Measurements from ENCODE around the gene BRINP3. TPM values are rescaled to one million over a fixed set of nuclear protein-coding genes. Genes with fewer than 3 reads are reported as not detected.

BRINP3 gene
- total RNA-seq, 2 experiments from 2014 or later: not detected

- TF ChIP-seq CTCF (conservative IDR thresholded peaks at IDR 0.05; ENCODE audit: low read length): no peak
- TF ChIP-seq EZH2phosphoT487 (IDR thresholded peaks at IDR 0.05; ENCODE audit: borderline replicate concordance, low read depth, low read length): no peak
- DNase-seq (ENCODE audit: low spot score): no peak
- CTCF ChIA-PET (ENCODE audit: unreplicated experiment): no interaction called here
These were observed 339.0 kb downstream of the BRINP3 start for GRCh38 chr1:190138702-190139101.

GRCh38 chr1:190138266-190138665 is 339.4 kb downstream of the BRINP3 start:
- BruUV-seq (replicated peaks): no TSS peak
- TF ChIP-seq EZH2phosphoT487 (IDR thresholded peaks at IDR 0.05; ENCODE audit: borderline replicate concordance, low read depth, low read length) (no peak), CTCF (conservative IDR thresholded peaks at IDR 0.05; ENCODE audit: low read length) (no peak)
- H3K9me3 ChIP-seq (ENCODE audit: low read length): no peaks in the 10 kb centered on the region
- no peaks in the 10 kb centered on the region for H3K4me1 ChIP-seq (ENCODE audit: insufficient read depth, low read length, poor library complexity, severe bottlenecking)
- ChIA-PET POLR2A (no interaction called here), CTCF (ENCODE audit: unreplicated experiment) (no interaction called here)
- no peak overlapping the region for H3K4me2 ChIP-seq (ENCODE audit: low read length)
- H3K36me3 ChIP-seq (ENCODE audit: insufficient read depth, low read length): no peaks in the 10 kb centered on the region
- H3K79me2 ChIP-seq (ENCODE audit: insufficient read depth, low read depth, low read length): no peaks in the 10 kb centered on the region
- H3K9me2 ChIP-seq (ENCODE audit: insufficient read depth, low read length): no peaks in the 10 kb centered on the region
- no peak overlapping the region for H3K4me3 ChIP-seq (ENCODE audit: low read depth, low read length, poor library complexity, severe bottlenecking)
- H3K27ac ChIP-seq (ENCODE audit: low read depth, low read length, poor library complexity, severe bottlenecking): no peak overlapping the region
- intact Hi-C loops (cut with micrococcal nuclease; ENCODE audit: unreplicated experiment): no loop called here
- H2AFZ ChIP-seq (ENCODE audit: low read length): no peak overlapping the region
- no peak for DNase-seq (ENCODE audit: low spot score)
- no peaks in the 10 kb centered on the region for H4K20me1 ChIP-seq (ENCODE audit: insufficient read depth, low read length)

More at GRCh38 chr1:190138702-190139101, 339.0 kb downstream of the BRINP3 start:
- Histone ChIP-seq H2AFZ (ENCODE audit: low read length) (no peak overlapping the region), H3K9me3 (ENCODE audit: low read length) (no peaks in the 10 kb centered on the region), H4K20me1 (ENCODE audit: insufficient read depth, low read length) (no peaks in the 10 kb centered on the region), H3K27ac (ENCODE audit: low read depth, low read length, poor library complexity, severe bottlenecking) (no peak overlapping the region), H3K9me2 (ENCODE audit: insufficient read depth, low read length) (no peaks in the 10 kb centered on the region), H3K4me1 (ENCODE audit: insufficient read depth, low read length, poor library complexity, severe bottlenecking) (no peaks in the 10 kb centered on the region), H3K79me2 (ENCODE audit: insufficient read depth, low read depth, low read length) (no peaks in the 10 kb centered on the region), H3K4me2 (ENCODE audit: low read length) (no peak overlapping the region), H3K36me3 (ENCODE audit: insufficient read depth, low read length) (no peaks in the 10 kb centered on the region), H3K4me3 (ENCODE audit: low read depth, low read length, poor library complexity, severe bottlenecking) (no peak overlapping the region)
- BruUV-seq (replicated peaks): no TSS peak
- intact Hi-C loops (cut with micrococcal nuclease; ENCODE audit: unreplicated experiment): no loop called here
- POLR2A ChIA-PET: no interaction called here

GRCh38 chr1:190129366-190129765 is 348.3 kb downstream of the BRINP3 start:
- Histone ChIP-seq H3K79me2 (ENCODE audit: insufficient read depth, low read depth, low read length) (no peaks in the 10 kb centered on the region), H3K4me2 (ENCODE audit: low read length) (no peak overlapping the region), H3K9me3 (ENCODE audit: low read length) (no peaks in the 10 kb centered on the region), H3K4me3 (ENCODE audit: low read depth, low read length, poor library complexity, severe bottlenecking) (no peak overlapping the region), H3K9me2 (ENCODE audit: insufficient read depth, low read length) (no peaks in the 10 kb centered on the region), H4K20me1 (ENCODE audit: insufficient read depth, low read length) (no peaks in the 10 kb centered on the region), H2AFZ (ENCODE audit: low read length) (no peak overlapping the region), H3K27ac (ENCODE audit: low read depth, low read length, poor library complexity, severe bottlenecking) (no peak overlapping the region), H3K36me3 (ENCODE audit: insufficient read depth, low read length) (no peaks in the 10 kb centered on the region), H3K4me1 (ENCODE audit: insufficient read depth, low read length, poor library complexity, severe bottlenecking) (no peaks in the 10 kb centered on the region)
- TF ChIP-seq EZH2phosphoT487 (IDR thresholded peaks at IDR 0.05; ENCODE audit: borderline replicate concordance, low read depth, low read length) (no peak), CTCF (conservative IDR thresholded peaks at IDR 0.05; ENCODE audit: low read length) (no peak)
- ChIA-PET POLR2A (no interaction called here), CTCF (ENCODE audit: unreplicated experiment) (no interaction called here)
- no peak for DNase-seq (ENCODE audit: low spot score)
- intact Hi-C loops (cut with micrococcal nuclease; ENCODE audit: unreplicated experiment): no loop called here
- BruUV-seq (replicated peaks): no TSS peak

All from OCI-LY7 (cell line).